Activated gamma-delta T cell treated with anti-CD3 and anti-CD28 coated beads, Interleukin-2, amount 50 U/mL, for 16 hours (primary cell): Measurements from ENCODE around the gene DNASE1.
"Not testable (repeated sequence)": the region's sequence is repeated elsewhere in the genome, so short reads cannot be mapped to it uniquely, and the experiment has no call there.

Experiments
- DNase-seq: peaks from one replicate; pipeline ENCODE4 v3.0.0-alpha.2; 2020; ENCODE audit warnings: low read depth

DNASE1 gene

GRCh38 chr16:3641801-3642396 is 12.6 kb upstream of the DNASE1 start:
- no peak for DNase-seq

- DNase-seq: no peak
These were observed 11.9 kb upstream of the DNASE1 start for GRCh38 chr16:3642397-3643094.

- DNase-seq: no peak
These were observed 11.3 kb upstream of the DNASE1 start for GRCh38 chr16:3643095-3643730.

- no peak for DNase-seq
These were observed 9.4 kb upstream of the DNASE1 start for GRCh38 chr16:3645108-3645503.

GRCh38 chr16:3645504-3646347 is 8.8 kb upstream of the DNASE1 start:
- DNase-seq: no peak

GRCh38 chr16:3646348-3646920 is 8.1 kb upstream of the DNASE1 start:
- DNase-seq: no peak

- no peak for DNase-seq
These were observed 3.7 kb upstream of the DNASE1 start for GRCh38 chr16:3650631-3651265.

GRCh38 chr16:3651461-3652372 is 2.8 kb upstream of the DNASE1 start:
- DNase-seq: no peak

- DNase-seq: no peak
These were observed 1.9 kb upstream of the DNASE1 start for GRCh38 chr16:3652373-3653195.

GRCh38 chr16:3655030-3655395 is 522 bp downstream of the DNASE1 start:
- DNase-seq: no peak

- DNase-seq: no peak
These were observed 1.1 kb downstream of the DNASE1 start for GRCh38 chr16:3655396-3656159.

- DNase-seq: not testable (repeated sequence)
These were observed 1.6 kb downstream of the DNASE1 start for GRCh38 chr16:3656160-3656490.

GRCh38 chr16:3656491-3657468 is 2.3 kb downstream of the DNASE1 start:
- no peak for DNase-seq

- no peak for DNase-seq
These were observed 4.8 kb downstream of the DNASE1 start for GRCh38 chr16:3659251-3659650.

- no peak for DNase-seq
These were observed 6.8 kb downstream of the DNASE1 start for GRCh38 chr16:3661311-3661710.

- DNase-seq: no peak
These were observed 7.4 kb downstream of the DNASE1 start for GRCh38 chr16:3661922-3662321.

GRCh38 chr16:3662601-3663000 is 8.1 kb downstream of the DNASE1 start:
- DNase-seq: no peak
